SK-N-SH treated with all-trans-retinoic acid at 6 μM for 48 hours (cell line): ENCODE data around the gene SMTN.

ENCODE experiments used
- ATAC-seq: fragments of 200-7000 bp; cut with Tn5 transposase; 3 replicates; pipeline ENCODE4 v1.9.1; 2020; ENCODE audit warnings: mild to moderate bottlenecking, moderate library complexity
- ARNTL ChIP-seq: fragments of 450-650 bp; formaldehyde crosslinking; IDR thresholded peaks from 2 replicates; pipeline ENCODE4 v1.5.0; 2020; ENCODE audit warnings: low read depth, mild to moderate bottlenecking, moderate library complexity, borderline replicate concordance
- BACH2 ChIP-seq: fragments of 250-450 bp; sonication (Bioruptor Pico); IDR thresholded peaks from 2 replicates; pipeline ENCODE4 v1.9.0; 2021; ENCODE audit warnings: mild to moderate bottlenecking, borderline replicate concordance
- CSRNP3 ChIP-seq: fragments of 250-450 bp; sonication (Bioruptor Pico); IDR thresholded peaks from 2 replicates; pipeline ENCODE4 v1.5.1; 2021; ENCODE audit warnings: mild to moderate bottlenecking, moderate library complexity
- ESRRG ChIP-seq: fragments of 250-450 bp; sonication (Bioruptor Pico); IDR thresholded peaks from 2 replicates; pipeline ENCODE4 v1.6.1; 2021; ENCODE audit warnings: mild to moderate bottlenecking
- GLIS3 ChIP-seq: fragments of 250-450 bp; sonication (Bioruptor Pico); IDR thresholded peaks from 2 replicates; pipeline ENCODE4 v1.5.0; 2020; ENCODE audit warnings: mild to moderate bottlenecking, moderate library complexity
- ISL1 ChIP-seq: fragments of 250-450 bp; sonication (Bioruptor Pico); IDR thresholded peaks from 2 replicates; pipeline ENCODE4 v2.1.2; 2022; ENCODE audit warnings: mild to moderate bottlenecking, moderate library complexity
- OSR1 ChIP-seq: fragments of 250-450 bp; sonication (Bioruptor Pico); IDR thresholded peaks from 2 replicates; pipeline ENCODE4 v1.8.0; 2022; ENCODE audit warnings: moderate library complexity, mild to moderate bottlenecking, inconsistent platforms
- PATZ1 ChIP-seq: fragments of 250-450 bp; sonication (Bioruptor Pico); IDR thresholded peaks from 2 replicates; pipeline ENCODE4 v1.8.0; 2020; ENCODE audit warnings: mild to moderate bottlenecking, moderate library complexity, borderline replicate concordance
- POU6F1 ChIP-seq: fragments of 250-450 bp; sonication (Bioruptor Pico); IDR thresholded peaks from 2 replicates; pipeline ENCODE4 v1.8.0; 2021; ENCODE audit warnings: low read depth, mild to moderate bottlenecking, moderate library complexity, borderline replicate concordance
- PPARA ChIP-seq: fragments of 250-450 bp; sonication (Bioruptor Pico); IDR thresholded peaks from 2 replicates; pipeline ENCODE4 v1.5.0; 2020; ENCODE audit warnings: mild to moderate bottlenecking, borderline replicate concordance
- ZC3H10 ChIP-seq: fragments of 250-450 bp; sonication (Bioruptor Pico); IDR thresholded peaks from 2 replicates; pipeline ENCODE4 v1.5.1; 2021; ENCODE audit warnings: mild to moderate bottlenecking, moderate library complexity
- ZFP30 ChIP-seq: fragments of 450-650 bp; formaldehyde crosslinking; IDR thresholded peaks from 2 replicates; pipeline ENCODE4 v1.5.0; 2022; ENCODE audit warnings: mild to moderate bottlenecking, moderate library complexity
- ZNF565 ChIP-seq: fragments of 450-650 bp; formaldehyde crosslinking; conservative IDR thresholded peaks from 2 replicates; pipeline ENCODE4 v1.5.0; 2020; ENCODE audit warnings: low read depth, mild to moderate bottlenecking, moderate library complexity
- ZNF70 ChIP-seq: fragments of 450-650 bp; formaldehyde crosslinking; IDR thresholded peaks from 2 replicates; pipeline ENCODE4 v1.5.0; 2020; ENCODE audit warnings: mild to moderate bottlenecking, moderate library complexity
- ZNF8 ChIP-seq: fragments of 450-650 bp; formaldehyde crosslinking; IDR thresholded peaks from 2 replicates; pipeline ENCODE4 v1.5.0; 2020; ENCODE audit warnings: mild to moderate bottlenecking, moderate library complexity
- TF ChIP-seq, protein P1 (sequence below): fragments of 250-450 bp; sonication (Bioruptor Pico); IDR thresholded peaks from 2 replicates; pipeline ENCODE4 v1.5.0; 2020; ENCODE audit warnings: mild to moderate bottlenecking, moderate library complexity

Gene SMTN

DNA sequence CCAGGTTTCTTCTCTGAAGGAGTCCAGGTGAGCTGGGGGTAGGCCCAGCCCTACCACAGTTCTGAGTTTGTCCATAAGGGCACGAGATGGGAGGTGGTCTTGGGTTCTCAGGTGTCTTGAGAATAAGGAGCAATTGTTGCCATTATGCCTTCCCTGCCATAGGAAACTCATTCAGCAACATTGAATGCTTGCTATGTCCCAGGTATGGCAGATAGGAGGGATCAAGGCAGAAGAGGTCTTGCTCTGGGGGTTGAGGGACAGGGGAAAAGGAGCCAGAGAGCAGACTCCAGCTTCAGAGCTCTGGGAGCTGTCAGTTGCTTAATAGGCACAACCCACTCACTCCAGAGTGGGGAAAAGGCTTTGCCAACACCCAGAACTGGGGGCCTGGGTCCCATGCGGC lies 22.0 kb downstream of the SMTN start (continued):
- TF ChIP-seq CSRNP3 (CRISPR knock-in tag): no peak
- TF ChIP-seq POU6F1 (CRISPR knock-in tag): no peak
- no peak for TF ChIP-seq ARNTL (CRISPR knock-in tag)
- no peak for TF ChIP-seq ESRRG (CRISPR knock-in tag)
- TF ChIP-seq BACH2 (CRISPR knock-in tag): no peak

DNA sequence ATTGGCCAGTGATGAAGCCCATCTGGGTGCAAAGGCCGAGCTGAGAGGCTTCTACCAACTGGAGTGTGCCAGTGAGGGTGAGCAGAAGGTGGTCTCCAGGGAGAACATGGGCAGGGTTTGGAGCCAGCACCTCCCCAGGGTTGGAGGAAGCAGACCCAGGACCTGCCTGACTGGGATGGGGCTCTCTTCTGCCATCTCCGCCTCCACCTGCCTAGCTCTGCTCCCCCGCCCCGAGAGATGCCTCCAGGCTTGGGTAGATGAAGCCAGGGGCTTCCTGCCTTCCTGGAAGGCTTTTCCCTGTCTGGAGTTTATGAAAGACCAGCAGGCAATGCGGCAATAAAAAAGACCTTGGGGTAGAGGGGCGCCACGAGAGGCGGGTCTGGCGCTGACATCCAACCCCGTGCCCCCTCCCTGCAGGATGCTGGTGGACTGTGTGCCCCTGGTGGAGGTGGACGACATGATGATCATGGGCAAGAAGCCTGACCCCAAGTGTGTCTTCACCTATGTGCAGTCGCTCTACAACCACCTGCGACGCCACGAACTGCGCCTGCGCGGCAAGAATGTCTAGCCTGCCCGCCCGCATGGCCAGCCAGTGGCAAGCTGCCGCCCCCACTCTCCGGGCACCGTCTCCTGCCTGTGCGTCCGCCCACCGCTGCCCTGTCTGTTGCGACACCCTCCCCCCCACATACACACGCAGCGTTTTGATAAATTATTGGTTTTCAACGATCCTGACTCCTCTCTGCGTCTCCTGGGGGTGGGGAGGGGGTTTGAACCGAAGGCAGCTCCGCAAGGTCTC lies 23.0 kb downstream of the SMTN start:
- no peak for ATAC-seq
- TF ChIP-seq OSR1 (no peak), PPARA (CRISPR knock-in tag) (no peak), ZNF70 (CRISPR knock-in tag) (no peak), ARNTL (CRISPR knock-in tag) (no peak), GLIS3 (no peak), POU6F1 (CRISPR knock-in tag) (no peak), ESRRG (CRISPR knock-in tag) (no peak), PATZ1 (CRISPR knock-in tag) (no peak), ISL1 (no peak), ZNF565 (no peak), ZNF8 (CRISPR knock-in tag) (no peak), ZC3H10 (CRISPR knock-in tag) (no peak)
- TF ChIP-seq, protein P1, sequence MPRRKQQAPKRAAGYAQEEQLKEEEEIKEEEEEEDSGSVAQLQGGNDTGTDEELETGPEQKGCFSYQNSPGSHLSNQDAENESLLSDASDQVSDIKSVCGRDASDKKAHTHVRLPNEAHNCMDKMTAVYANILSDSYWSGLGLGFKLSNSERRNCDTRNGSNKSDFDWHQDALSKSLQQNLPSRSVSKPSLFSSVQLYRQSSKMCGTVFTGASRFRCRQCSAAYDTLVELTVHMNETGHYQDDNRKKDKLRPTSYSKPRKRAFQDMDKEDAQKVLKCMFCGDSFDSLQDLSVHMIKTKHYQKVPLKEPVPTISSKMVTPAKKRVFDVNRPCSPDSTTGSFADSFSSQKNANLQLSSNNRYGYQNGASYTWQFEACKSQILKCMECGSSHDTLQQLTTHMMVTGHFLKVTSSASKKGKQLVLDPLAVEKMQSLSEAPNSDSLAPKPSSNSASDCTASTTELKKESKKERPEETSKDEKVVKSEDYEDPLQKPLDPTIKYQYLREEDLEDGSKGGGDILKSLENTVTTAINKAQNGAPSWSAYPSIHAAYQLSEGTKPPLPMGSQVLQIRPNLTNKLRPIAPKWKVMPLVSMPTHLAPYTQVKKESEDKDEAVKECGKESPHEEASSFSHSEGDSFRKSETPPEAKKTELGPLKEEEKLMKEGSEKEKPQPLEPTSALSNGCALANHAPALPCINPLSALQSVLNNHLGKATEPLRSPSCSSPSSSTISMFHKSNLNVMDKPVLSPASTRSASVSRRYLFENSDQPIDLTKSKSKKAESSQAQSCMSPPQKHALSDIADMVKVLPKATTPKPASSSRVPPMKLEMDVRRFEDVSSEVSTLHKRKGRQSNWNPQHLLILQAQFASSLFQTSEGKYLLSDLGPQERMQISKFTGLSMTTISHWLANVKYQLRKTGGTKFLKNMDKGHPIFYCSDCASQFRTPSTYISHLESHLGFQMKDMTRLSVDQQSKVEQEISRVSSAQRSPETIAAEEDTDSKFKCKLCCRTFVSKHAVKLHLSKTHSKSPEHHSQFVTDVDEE: no peak

DNA sequence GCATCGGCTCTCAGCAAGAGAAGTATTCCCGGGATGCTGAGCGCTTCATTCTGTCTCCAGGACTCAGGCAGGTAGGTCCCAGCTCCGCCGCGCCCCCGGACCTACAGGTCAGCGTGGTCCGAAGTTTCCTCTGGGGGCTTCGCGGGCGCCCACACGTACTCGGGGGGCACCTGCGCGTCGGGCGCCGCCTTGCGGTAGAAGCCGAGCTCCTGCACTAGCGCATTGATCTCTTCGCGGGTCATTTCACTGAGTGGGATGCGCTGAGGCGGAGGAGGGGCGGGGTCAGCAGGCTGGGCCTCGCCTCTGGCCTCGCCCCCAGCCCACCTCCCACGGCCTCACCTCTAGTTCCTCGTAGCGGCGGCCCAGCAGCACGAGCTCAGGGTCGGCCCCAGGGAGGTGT lies 23.8 kb downstream of the SMTN start:
- ATAC-seq: no peak
- no peak for TF ChIP-seq ZC3H10 (CRISPR knock-in tag)
- TF ChIP-seq, protein P1: no peak
- TF ChIP-seq ZFP30 (CRISPR knock-in tag): no peak
